Small intestine (tissue), 7 donors: ENCODE data around the gene LYSMD1. TPM values are rescaled to one million over a fixed set of nuclear protein-coding genes. Genes with fewer than 3 reads are reported as not detected.
"Not testable (repeated sequence)": the region's sequence is repeated elsewhere in the genome, so short reads cannot be mapped to it uniquely, and the experiment has no call there.

Experiments used
- DNase-seq, 2 donors: peaks; one replicate each; pipeline versions ENCODE4 v3.0.0 to v3.0.0-alpha.2; 2013
- FAIRE-seq: peaks from 2 replicates; lab custom pipeline; 2012; peaks lifted over from hg19 to GRCh38; lab: Jason Lieb, UNC
- H3K27ac ChIP-seq, 3 donors: one replicate each; pipeline ENCODE4 v1.5.1; 2013; ENCODE audit warnings: low read length in 2 of 3, mild to moderate bottlenecking in 2 of 3, control low read depth in 1 of 3, inconsistent platforms in 1 of 3, low read depth in 1 of 3, moderate library complexity in 1 of 3
- H3K27me3 ChIP-seq, 3 donors: one replicate each; pipeline ENCODE4 v1.6.1; 2013; ENCODE audit warnings: low read length in 3 of 3, inconsistent platforms in 1 of 3; ENCODE audit not compliant: control insufficient read depth in 3 of 3, insufficient read depth in 3 of 3
- H3K36me3 ChIP-seq, 3 donors: one replicate each; pipeline ENCODE4 v1.6.1; 2013; ENCODE audit warnings: low read length in 3 of 3, inconsistent platforms in 1 of 3, low read depth in 1 of 3, mild to moderate bottlenecking in 1 of 3, moderate library complexity in 1 of 3; ENCODE audit not compliant: control insufficient read depth in 3 of 3, insufficient read depth in 2 of 3
- H3K4me1 ChIP-seq, 3 donors: one replicate each; pipeline ENCODE4 v1.6.1; 2013; ENCODE audit warnings: low read length in 2 of 3, inconsistent platforms in 1 of 3, low read depth in 1 of 3, mild to moderate bottlenecking in 1 of 3, moderate library complexity in 1 of 3; ENCODE audit not compliant: control insufficient read depth in 3 of 3, insufficient read depth in 2 of 3
- H3K4me3 ChIP-seq, 3 donors: one replicate each; pipeline ENCODE4 v1.5.1; 2013; ENCODE audit warnings: low read length in 3 of 3, control low read depth in 1 of 3, inconsistent platforms in 1 of 3, low read depth in 1 of 3, mild to moderate bottlenecking in 1 of 3, moderate library complexity in 1 of 3
- H3K9me3 ChIP-seq, 2 donors: one replicate each; pipeline ENCODE4 v1.6.1; 2013; ENCODE audit warnings: low read depth in 1 of 2, low read length in 1 of 2; ENCODE audit not compliant: control insufficient read depth in 2 of 2, insufficient read depth in 1 of 2
- WGBS, 3 donors: extraction: QIAGEN DNeasy Blood & Tissue Kit; methylation state at CpG; one replicate each; pipeline ENCODE4 v1.1.7; 2013; 5-methylcytosine and 5-hydroxymethylcytosine counted together
- polyA plus RNA-seq, 4 donors: library from polyadenylated mRNA; stranded (reverse) in 3 of 4; unstranded in 1 of 4; fragments of 200-250 nt in 3 of 4; fragments of 120-200 nt in 1 of 4; gene quantifications; one replicate each; pipeline versions ENCODE4 v1.2.1 to v1.2.3, GENCODE V29; 2013
- donor health status: healthy with polysubstance abuse.
- donor health status: control.
- donor health status: control.
- donor health status: Bipolar disorder and iron deficiency.
- donor health status: healthy.

Gene LYSMD1
- polyA plus RNA-seq, 4 donors, result 3.2 to 9.9 (median 6.2) TPM

- FAIRE-seq, result no peak
- Histone ChIP-seq H3K36me3 (peaks cover 0 to 10% (median 3%) of the 10 kb centered on the region in 3 donors), H3K4me3 (peak within 1 kb of the TSS; percentile 28 to 79 (median 70)), H3K27ac (peak within 1 kb of the TSS; percentile 60 to 83 (median 69)), H3K4me1 (peaks cover 0 to 5% (median 3%) of the 10 kb centered on the region in 3 donors), H3K27me3 (no peaks in the 10 kb centered on the region), H3K9me3 (no peaks in the 10 kb centered on the region)
- 0 to 1% (median 0%) methylated on average over 41 to 42 of the region's 42 CpGs for WGBS, 3 donors
- peak; percentile 90 to 94 for DNase-seq
Observed at GRCh38 chr1:151189637-151190445, 24.1 kb upstream of the LYSMD1 start, which contains the start of gene VPS72. Gene VPS72 (minus strand): TSS chr1:151190197. CDS start chr1:151190121, 76 bp downstream.

DNA sequence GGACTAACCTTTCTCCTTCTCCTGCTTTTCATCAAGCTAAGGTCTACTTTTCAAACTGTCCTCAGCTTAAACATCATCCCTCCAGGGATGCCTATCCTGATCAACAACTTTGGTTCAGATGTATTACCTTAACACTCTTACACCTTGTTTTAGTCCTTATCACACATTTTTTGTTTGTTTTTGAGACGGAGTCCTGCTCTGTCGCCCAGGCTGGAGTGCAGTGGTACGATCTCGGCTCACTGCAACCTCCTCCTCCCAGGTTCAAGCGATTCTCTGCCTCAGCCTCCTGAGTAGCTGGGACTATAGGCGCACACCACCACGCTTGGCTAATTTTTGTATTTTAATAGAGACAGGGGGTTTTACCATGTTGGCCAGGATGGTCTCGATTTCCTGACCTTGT is 23.0 kb upstream of the LYSMD1 start:
- not testable (repeated sequence) for H3K4me1 ChIP-seq, H3K27me3 ChIP-seq, FAIRE-seq, H3K27ac ChIP-seq, DNase-seq, H3K9me3 ChIP-seq
- Histone ChIP-seq H3K36me3 (peaks cover 0 to 17% (median 8%) of the 10 kb centered on the region in 3 donors), H3K4me3 (peak overlapping the region in 1 of 3 donors; percentile 70)
- WGBS, 3 donors, result 32 to 66% (median 42%) methylated on average over 8 of the region's 8 CpGs

- Histone ChIP-seq H3K9me3 (no peaks in the 10 kb centered on the region), H3K36me3 (peaks cover 0 to 26% (median 14%) of the 10 kb centered on the region in 3 donors), H3K27me3 (no peaks in the 10 kb centered on the region), H3K4me1 (peaks cover 0 to 5% (median 3%) of the 10 kb centered on the region in 3 donors), H3K27ac (no peak overlapping the region), H3K4me3 (no peak overlapping the region)
- no peak for DNase-seq
- no peak for FAIRE-seq
- 54 to 88% (median 63%) methylated on average over 1 of the region's 1 CpG for WGBS, 3 donors
Observed at GRCh38 chr1:151187205-151187604, 21.5 kb upstream of the LYSMD1 start.

DNA sequence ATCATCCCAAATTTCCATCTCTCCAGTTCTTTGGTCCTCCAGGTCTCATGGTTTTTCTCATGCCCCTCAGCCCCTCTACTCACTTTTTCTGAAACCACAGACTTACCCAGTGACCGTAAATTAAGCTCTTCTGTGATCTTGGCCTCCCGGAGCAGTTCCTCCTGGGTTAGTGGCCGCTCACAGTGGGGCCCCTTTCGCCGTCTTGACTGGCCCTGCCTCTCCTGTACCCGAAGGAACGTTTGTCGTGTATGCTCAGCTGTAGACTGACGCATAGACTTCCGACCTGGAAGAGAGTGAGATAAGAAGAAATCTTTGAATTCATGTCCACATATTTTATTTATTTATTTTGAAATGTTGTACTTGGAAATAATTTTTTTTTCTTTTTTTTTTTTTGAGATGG is 18.5 kb upstream of the LYSMD1 start:
- Histone ChIP-seq H3K4me1 (peaks cover 0 to 5% (median 3%) of the 10 kb centered on the region in 3 donors), H3K9me3 (no peaks in the 10 kb centered on the region), H3K27ac (no peak overlapping the region), H3K27me3 (no peaks in the 10 kb centered on the region), H3K36me3 (peaks cover 2 to 53% (median 19%) of the 10 kb centered on the region in 3 donors), H3K4me3 (no peak overlapping the region)
- WGBS, 3 donors, result 92 to 96% (median 95%) methylated on average over 10 of the region's 10 CpGs
- FAIRE-seq (no peak), DNase-seq (no peak)

- H3K36me3 ChIP-seq, result peaks cover 7 to 77% (median 10%) of the 10 kb centered on the region in 3 donors
- DNase-seq (no peak), FAIRE-seq (no peak)
- no peak overlapping the region for H3K27ac ChIP-seq
- H3K4me1 ChIP-seq, result no peaks in the 10 kb centered on the region
- H3K4me3 ChIP-seq, result no peak overlapping the region
- no peaks in the 10 kb centered on the region for H3K9me3 ChIP-seq
- H3K27me3 ChIP-seq, result no peaks in the 10 kb centered on the region
- 95 to 96% (median 95%) methylated on average over 17 of the region's 17 CpGs for WGBS, 3 donors
Observed at GRCh38 chr1:151176514-151177045, 10.9 kb upstream of the LYSMD1 start.

GRCh38 chr1:151175863-151176262 is 10.2 kb upstream of the LYSMD1 start, which contains the start of gene TMOD4:
Gene TMOD4 (minus strand): TSS chr1:151175981. CDS start chr1:151174875, 1,106 bp downstream.
- FAIRE-seq (no peak), DNase-seq (no peak)
- H3K36me3 ChIP-seq, result peaks cover 7 to 75% (median 8%) of the 10 kb centered on the region in 3 donors
- no peaks in the 10 kb centered on the region for H3K9me3 ChIP-seq
- WGBS, 3 donors, result 62 to 70% (median 66%) methylated on average over 4 of the region's 4 CpGs
- peak within 1 kb of the TSS in 1 of 3 donors; percentile 28 for H3K27ac ChIP-seq
- H3K4me3 ChIP-seq, result no peak within 1 kb of the TSS
- H3K4me1 ChIP-seq, result no peaks in the 10 kb centered on the region
- H3K27me3 ChIP-seq, result no peaks in the 10 kb centered on the region

DNA sequence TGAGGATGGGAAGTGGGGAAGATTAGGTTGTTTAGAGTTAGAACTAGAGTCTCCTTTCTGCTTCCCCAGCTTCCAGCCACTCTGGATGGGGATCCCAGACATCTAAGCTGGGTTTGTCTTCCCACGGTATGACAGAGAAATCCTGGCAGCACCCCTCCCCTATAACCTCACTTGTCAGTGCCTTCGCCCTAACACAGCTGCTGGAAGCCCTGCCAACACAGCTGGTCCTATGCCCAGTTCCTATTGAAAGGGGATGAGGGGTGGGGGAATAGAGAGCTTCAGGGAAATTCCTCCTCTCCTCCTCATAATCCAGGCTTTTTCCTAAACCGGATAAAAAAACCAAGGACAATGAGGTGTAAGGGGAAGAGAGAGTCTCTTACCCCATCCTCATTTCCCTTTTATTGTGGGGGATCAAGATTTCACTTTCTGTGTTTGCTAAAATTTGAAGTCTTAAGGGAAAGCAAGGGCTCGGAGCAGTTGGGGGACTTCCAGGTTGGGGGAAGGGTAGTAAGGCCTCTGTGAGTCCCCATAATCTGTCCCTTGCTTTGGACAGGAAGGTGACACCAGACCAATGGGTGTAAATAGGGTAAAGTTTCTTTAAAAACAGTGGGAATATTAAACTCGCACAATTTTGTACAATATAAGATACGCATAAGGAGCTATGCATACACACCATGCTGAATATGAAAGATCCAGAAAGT is 9.5 kb upstream of the LYSMD1 start:
- peaks cover 7 to 75% (median 12%) of the 10 kb centered on the region in 3 donors for H3K36me3 ChIP-seq
- H3K27ac ChIP-seq, result peak overlapping the region in 1 of 3 donors; percentile 28
- no peaks in the 10 kb centered on the region for H3K9me3 ChIP-seq
- no peaks in the 10 kb centered on the region for H3K27me3 ChIP-seq
- no peak for FAIRE-seq
- no peak for DNase-seq
- 72 to 82% (median 78%) methylated on average over 6 of the region's 6 CpGs for WGBS, 3 donors
- H3K4me1 ChIP-seq, result no peaks in the 10 kb centered on the region
- H3K4me3 ChIP-seq, result no peak overlapping the region

GRCh38 chr1:151171190-151171589 is 5.5 kb upstream of the LYSMD1 start:
- 88 to 93% (median 93%) methylated on average over 5 of the region's 5 CpGs for WGBS, 3 donors
- no peak for DNase-seq
- no peaks in the 10 kb centered on the region for H3K27me3 ChIP-seq

More at GRCh38 chr1:151171190-151171589, 5.5 kb upstream of the LYSMD1 start:
- no peak for FAIRE-seq
- no peak overlapping the region for H3K27ac ChIP-seq
- peaks cover 5 to 60% (median 6%) of the 10 kb centered on the region in 3 donors for H3K36me3 ChIP-seq
- no peaks in the 10 kb centered on the region for H3K9me3 ChIP-seq
- no peak overlapping the region for H3K4me3 ChIP-seq
- peaks cover 2 to 9% (median 4%) of the 10 kb centered on the region in 3 donors for H3K4me1 ChIP-seq
